Measurements from ENCODE around the gene PCNT.
A peak's percentile ranks its signal among the peaks of the same experiment; 100 is the strongest.

The PCNT gene

DNA sequence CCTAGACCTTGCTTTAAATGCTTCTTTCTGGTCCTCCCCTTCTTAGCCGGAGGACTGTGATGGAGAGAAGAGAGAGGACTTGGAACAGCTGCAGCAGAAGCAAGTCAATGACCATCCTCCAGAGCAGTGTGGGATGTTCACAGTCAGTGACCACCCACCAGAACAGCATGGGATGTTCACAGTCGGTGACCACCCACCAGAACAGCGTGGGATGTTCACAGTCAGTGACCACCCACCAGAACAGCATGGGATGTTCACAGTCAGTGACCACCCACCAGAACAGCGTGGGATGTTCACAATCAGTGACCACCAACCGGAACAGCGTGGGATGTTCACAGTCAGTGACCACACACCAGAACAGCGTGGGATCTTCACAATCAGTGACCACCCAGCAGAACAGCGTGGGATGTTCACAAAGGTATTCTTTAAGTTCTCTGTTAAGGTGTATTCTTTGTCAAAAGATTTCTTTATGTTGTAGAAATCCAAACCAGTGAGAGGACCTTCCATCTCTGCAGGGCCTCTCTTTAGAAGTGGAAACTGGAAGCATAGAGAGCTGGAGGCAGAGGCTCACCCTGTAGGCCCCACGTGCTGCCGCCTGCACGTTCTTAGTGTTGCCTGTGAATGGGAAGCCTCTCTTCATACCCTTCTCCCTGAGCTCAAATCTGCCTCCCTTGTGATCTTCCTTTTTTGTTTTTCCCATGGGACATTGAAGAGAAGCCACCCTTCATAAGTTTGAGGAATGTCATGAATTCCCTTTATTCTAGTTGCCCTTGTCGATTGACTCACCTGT is 10.6 kb downstream of the PCNT start:
- no peak for DNase-seq

DNA sequence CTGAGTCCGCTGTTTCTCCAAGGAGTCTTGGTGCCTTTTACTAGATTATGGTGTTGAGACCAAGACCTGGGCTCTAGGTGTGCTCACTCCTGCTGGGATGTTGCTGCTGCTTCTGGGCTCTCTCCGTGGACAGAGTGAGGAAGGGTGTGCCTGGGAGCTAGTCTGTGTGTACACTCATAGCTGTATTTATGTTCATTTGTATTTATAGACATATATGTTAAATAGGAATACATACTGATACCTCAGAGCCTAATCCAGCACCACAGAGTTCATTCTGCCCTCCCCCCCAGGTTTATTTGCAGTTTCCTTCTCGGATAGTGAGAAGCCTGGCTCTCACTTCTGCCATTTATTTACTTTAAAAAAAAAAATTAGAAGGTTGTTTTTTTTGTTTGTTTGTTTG is 12.6 kb downstream of the PCNT start:
- DNase-seq = no peak

GRCh38 chr21:46340998-46341397 is 17.0 kb downstream of the PCNT start:
- DNase-seq = no peak

- no peak for DNase-seq
Measured at GRCh38 chr21:46344219-46344915, 20.4 kb downstream of the PCNT start.

DNA sequence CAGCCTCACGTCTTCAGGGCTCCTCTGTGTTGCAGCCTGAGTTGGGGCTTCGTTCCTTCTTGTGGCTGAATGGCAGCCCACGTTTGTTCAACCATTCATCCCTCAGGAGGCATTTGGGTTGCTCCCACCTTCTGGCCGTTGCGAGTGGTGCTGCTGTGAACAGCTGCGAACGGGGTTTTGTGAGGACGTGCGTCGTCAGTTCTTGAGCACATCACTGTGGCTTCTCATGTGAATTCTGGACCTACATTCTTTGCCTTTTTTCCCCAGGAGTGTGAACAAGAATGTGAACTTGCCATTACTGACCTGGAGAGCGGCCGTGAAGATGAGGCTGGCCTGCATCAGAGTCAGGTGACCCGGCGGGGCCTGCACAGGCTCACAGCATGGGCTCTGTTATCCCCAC is 21.9 kb downstream of the PCNT start:
- no peak for DNase-seq

- no peak for DNase-seq
Measured at GRCh38 chr21:46346296-46347202, 22.6 kb downstream of the PCNT start.

- no peak for DNase-seq
Measured at GRCh38 chr21:46347203-46347550, 23.2 kb downstream of the PCNT start.

- no peak for DNase-seq
Measured at GRCh38 chr21:46347791-46348381, 23.9 kb downstream of the PCNT start.

- no peak for DNase-seq
Measured at GRCh38 chr21:46349134-46349760, 25.3 kb downstream of the PCNT start.

GRCh38 chr21:46350571-46350970 is 26.6 kb downstream of the PCNT start:
- no peak for DNase-seq

- no peak for DNase-seq
Measured at GRCh38 chr21:46350981-46351380, 27.0 kb downstream of the PCNT start.

DNA sequence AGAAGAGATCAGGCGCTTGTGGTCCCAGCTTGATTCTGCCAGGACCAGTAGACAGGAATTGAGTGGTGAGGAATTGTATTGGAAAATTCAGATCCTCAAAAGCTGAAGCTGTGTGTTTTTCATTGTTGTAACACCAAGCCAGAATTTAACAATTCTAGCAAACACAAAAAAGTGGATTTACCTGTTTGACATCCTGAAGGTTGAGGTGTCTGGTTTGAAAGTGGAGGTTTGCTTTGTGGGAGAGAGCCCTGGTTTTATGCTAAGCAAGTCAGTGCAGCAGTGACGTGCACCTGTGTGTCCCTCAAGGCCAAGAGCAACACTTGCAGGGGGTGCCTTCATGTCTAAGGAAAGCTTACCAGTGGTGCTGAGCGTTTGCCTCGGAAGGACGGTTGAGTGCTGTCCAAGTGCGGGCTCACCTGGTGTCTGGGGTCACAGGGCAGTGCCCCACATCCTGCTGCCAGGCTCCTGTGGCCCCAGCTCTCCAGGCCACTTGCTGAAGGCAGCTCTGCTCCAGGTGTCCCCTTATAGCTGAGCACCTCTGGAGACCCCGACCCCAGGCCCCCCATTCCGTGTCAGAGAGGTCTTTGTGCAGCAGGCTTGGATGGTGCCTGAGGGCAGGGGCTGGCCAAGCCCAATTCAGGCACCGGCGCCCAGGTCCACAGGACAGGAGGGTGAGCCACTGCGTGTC is 27.7 kb downstream of the PCNT start:
- peak; percentile 4 for DNase-seq

DNA sequence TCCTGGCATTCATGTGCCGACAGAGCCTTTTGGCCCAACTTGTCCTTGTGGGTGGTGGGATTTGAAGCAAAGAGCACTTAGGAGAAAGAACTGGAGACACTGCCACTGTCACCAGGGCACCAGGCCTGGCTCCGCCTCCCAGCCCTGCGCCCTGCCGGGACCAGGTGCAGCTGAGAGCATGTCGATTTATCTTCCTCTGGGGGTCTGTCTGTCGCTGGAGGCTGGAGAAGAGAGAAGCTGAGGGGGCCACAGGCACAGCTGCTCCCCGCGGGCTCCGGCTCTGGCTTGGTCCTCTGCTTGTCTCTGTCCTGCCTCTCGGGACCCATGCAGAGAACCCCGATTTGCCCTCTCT is 28.2 kb downstream of the PCNT start:
- no peak for DNase-seq

- no peak for DNase-seq
Measured at GRCh38 chr21:46352913-46353312, 29.0 kb downstream of the PCNT start.

DNA sequence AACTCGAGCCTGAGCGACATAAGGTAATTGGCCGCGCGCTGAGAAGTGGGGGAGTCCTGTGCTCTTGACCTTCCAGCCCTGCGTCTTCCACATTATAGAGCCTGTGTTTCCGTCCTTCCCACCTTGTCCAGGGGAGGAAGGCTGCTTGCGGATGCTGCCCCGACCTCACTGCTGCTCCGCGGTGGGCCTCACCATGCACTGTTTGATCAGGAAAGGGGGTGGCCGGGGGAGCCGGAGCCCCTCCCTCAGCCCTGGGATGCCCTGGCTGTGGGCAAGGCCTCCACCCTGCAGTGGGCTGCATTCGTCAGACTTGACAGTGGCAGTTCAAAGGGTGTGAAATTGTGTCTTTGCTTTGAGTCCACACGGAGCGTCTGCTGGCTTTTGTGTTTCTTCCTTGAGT is 30.1 kb downstream of the PCNT start:
- DNase-seq = no peak

- DNase-seq = no peak
Measured at GRCh38 chr21:46354518-46354917, 30.6 kb downstream of the PCNT start.

- no peak for DNase-seq
Measured at GRCh38 chr21:46355161-46356004, 31.4 kb downstream of the PCNT start.

- no peak for DNase-seq
Measured at GRCh38 chr21:46356005-46356338, 32.0 kb downstream of the PCNT start.

GRCh38 chr21:46356494-46357334 is 32.8 kb downstream of the PCNT start:
- DNase-seq = no peak

GRCh38 chr21:46357335-46357604 is 33.3 kb downstream of the PCNT start:
- no peak for DNase-seq
